Mesothelial cell of epicardium (in vitro differentiated cells): Measurements from ENCODE around the gene MMP17. TPM values are rescaled to one million over a fixed set of nuclear protein-coding genes. Genes with fewer than 3 reads are reported as not detected.

Source experiments
- DNase-seq, 2 experiments: peaks; one replicate each; pipeline ENCODE4 v3.0.0; 2021; ENCODE audit warnings: low spot score in 2 of 2; ENCODE audit not compliant: unreplicated experiment in 2 of 2
- H3K27ac Mint-ChIP-seq: 2 replicates; pipeline ENCODE4 v1.8.0; 2021; ENCODE audit warnings: mixed read lengths
- H3K27me3 Mint-ChIP-seq: 2 replicates; pipeline ENCODE4 v1.8.0; 2021; ENCODE audit warnings: low read depth, mixed read lengths
- H3K36me3 Mint-ChIP-seq: 2 replicates; pipeline ENCODE4 v1.8.0; 2021; ENCODE audit warnings: mixed read lengths
- H3K4me1 Mint-ChIP-seq: 2 replicates; pipeline ENCODE4 v1.8.0; 2021; ENCODE audit warnings: mixed read lengths
- H3K4me3 Mint-ChIP-seq: 2 replicates; pipeline ENCODE4 v1.8.0; 2021; ENCODE audit warnings: mild to moderate bottlenecking, moderate library complexity, mixed read lengths
- H3K9me3 Mint-ChIP-seq: 2 replicates; pipeline ENCODE4 v1.8.0; 2021; ENCODE audit warnings: mixed read lengths
- total RNA-seq: library from RNA; stranded (reverse); gene quantifications from 3 replicates; pipeline ENCODE4 v1.2.1, GENCODE V29; 2021
- TF ChIP-seq, protein P1 (sequence below): fragments of 200-600 bp; sonication (generic); IDR thresholded peaks from one replicate; pipeline ENCODE4 v1.5.0; 2021; ENCODE audit warnings: antibody characterized with exemption; ENCODE audit not compliant: unreplicated experiment

The MMP17 gene
- total RNA-seq, 1 donor from 2014 or later: 1.8 TPM

DNA sequence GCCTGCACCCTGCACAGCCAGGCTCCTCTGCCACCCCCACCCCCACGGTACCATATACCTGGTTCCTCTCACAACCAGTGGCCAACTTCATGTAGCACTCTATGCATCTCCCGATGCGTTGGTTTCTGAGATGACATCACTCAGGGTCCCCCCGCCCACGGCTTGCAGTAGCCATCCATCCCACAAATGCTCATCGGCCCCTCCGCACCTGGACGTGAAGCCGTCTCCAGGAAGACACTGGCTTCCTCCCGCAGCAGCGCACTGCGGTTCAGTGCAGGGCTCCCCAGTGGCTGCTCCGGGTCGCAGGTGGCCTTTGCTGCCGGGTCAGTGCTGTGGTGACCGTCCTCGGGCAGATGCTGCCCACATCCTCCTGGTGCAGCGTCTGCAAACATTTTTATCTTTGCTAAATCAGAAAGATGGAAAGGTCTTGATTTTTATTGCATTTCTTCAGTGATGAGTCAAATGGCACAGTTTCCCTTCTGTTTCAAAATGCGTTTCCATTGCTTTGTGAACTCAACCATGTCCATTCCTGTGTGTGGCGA, 27.5 kb upstream of the MMP17 start:
- TF ChIP-seq, protein P1, sequence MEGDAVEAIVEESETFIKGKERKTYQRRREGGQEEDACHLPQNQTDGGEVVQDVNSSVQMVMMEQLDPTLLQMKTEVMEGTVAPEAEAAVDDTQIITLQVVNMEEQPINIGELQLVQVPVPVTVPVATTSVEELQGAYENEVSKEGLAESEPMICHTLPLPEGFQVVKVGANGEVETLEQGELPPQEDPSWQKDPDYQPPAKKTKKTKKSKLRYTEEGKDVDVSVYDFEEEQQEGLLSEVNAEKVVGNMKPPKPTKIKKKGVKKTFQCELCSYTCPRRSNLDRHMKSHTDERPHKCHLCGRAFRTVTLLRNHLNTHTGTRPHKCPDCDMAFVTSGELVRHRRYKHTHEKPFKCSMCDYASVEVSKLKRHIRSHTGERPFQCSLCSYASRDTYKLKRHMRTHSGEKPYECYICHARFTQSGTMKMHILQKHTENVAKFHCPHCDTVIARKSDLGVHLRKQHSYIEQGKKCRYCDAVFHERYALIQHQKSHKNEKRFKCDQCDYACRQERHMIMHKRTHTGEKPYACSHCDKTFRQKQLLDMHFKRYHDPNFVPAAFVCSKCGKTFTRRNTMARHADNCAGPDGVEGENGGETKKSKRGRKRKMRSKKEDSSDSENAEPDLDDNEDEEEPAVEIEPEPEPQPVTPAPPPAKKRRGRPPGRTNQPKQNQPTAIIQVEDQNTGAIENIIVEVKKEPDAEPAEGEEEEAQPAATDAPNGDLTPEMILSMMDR: no peak
- no peaks in the 10 kb centered on the region for H3K27me3 Mint-ChIP-seq
- H3K27ac Mint-ChIP-seq: no peak overlapping the region
- peaks cover 37% of the 10 kb centered on the region for H3K36me3 Mint-ChIP-seq
- no peak overlapping the region for H3K4me3 Mint-ChIP-seq
- peaks cover 8% of the 10 kb centered on the region for H3K4me1 Mint-ChIP-seq
- DNase-seq: no peak
- H3K9me3 Mint-ChIP-seq: peaks cover 3% of the 10 kb centered on the region

DNA sequence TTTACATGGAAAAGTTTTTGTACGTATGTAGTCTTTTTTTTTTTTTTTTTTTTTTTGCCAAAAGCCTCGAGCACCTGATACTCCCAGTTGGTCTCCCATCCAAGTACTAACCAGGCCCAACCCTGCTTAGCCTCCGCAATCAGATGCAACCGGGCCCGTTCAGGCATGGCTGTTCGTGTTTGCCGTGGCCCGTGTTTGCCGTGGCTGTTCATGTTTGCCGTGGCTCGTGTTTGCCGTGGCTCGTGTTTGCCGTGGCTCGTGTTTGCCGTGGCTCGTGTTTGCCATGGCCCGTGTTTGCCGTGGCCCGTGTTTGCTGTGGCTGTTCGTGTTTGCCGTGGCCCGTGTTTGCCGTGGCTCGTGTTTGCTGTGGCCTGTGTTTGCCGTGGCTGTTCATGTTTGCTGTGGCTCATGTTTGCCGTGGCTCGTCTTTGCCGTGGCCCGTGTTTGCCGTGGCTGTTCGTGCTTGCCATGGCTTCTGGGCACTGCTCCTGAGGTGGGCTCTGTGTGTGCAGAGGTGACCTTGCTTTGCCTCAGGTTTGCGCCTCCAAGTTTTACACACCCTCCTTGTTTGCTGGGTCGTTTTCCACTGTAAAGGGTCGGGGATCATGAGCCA, 26.8 kb upstream of the MMP17 start:
- DNase-seq: no peak
- Mint-ChIP-seq H3K27me3 (no peaks in the 10 kb centered on the region), H3K36me3 (peaks cover 34% of the 10 kb centered on the region), H3K9me3 (peaks cover 3% of the 10 kb centered on the region), H3K27ac (no peak overlapping the region), H3K4me1 (peaks cover 3% of the 10 kb centered on the region), H3K4me3 (no peak overlapping the region)
- TF ChIP-seq, protein P1: no peak

GRCh38 chr12:131803961-131804521, 24.2 kb upstream of the MMP17 start:
- no peaks in the 10 kb centered on the region for H3K27me3 Mint-ChIP-seq
- DNase-seq: no peak
- peaks cover 3% of the 10 kb centered on the region for H3K9me3 Mint-ChIP-seq
- H3K36me3 Mint-ChIP-seq: peaks cover 28% of the 10 kb centered on the region
- H3K27ac Mint-ChIP-seq: peak overlapping the region; percentile 3
- TF ChIP-seq, protein P1: no peak
- H3K4me3 Mint-ChIP-seq: no peak overlapping the region
- peaks cover 3% of the 10 kb centered on the region for H3K4me1 Mint-ChIP-seq

DNA sequence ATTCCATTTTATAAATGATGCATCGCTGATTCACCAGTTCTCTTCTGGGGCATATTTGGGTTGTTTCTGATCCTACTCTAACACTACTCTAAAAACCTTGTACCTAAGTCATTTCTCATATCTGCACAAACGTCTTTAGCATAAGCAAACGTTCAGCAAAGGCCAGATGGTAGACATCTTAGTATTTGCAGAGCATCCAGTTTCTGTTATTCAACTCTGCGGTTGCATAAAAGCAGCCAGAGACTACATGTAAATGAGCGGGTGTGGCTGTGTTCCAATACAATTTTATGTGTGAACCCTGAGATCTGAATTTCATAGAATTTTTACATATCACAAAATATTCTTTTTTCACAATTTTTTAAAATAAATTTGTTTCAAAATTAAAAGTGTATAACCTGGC, 22.8 kb upstream of the MMP17 start:
- Mint-ChIP-seq H3K36me3 (peaks cover 14% of the 10 kb centered on the region), H3K4me3 (no peak overlapping the region), H3K9me3 (peaks cover 3% of the 10 kb centered on the region), H3K4me1 (peaks cover 3% of the 10 kb centered on the region), H3K27me3 (no peaks in the 10 kb centered on the region), H3K27ac (no peak overlapping the region)
- TF ChIP-seq, protein P1: no peak
- no peak for DNase-seq

- Mint-ChIP-seq H3K4me3 (no peak overlapping the region), H3K4me1 (peaks cover 3% of the 10 kb centered on the region), H3K27me3 (peaks cover 4% of the 10 kb centered on the region)
Measured at GRCh38 chr12:131806674-131807073, 21.5 kb upstream of the MMP17 start.

More at GRCh38 chr12:131806674-131807073, 21.5 kb upstream of the MMP17 start:
- DNase-seq: no peak
- TF ChIP-seq, protein P1: no peak
- peaks cover 3% of the 10 kb centered on the region for H3K9me3 Mint-ChIP-seq
- H3K36me3 Mint-ChIP-seq: peaks cover 5% of the 10 kb centered on the region
- H3K27ac Mint-ChIP-seq: no peak overlapping the region
